EH (cell line): ENCODE results near the gene POM121.
A peak's percentile ranks its signal among the peaks of the same experiment; 100 is the strongest.
"Not testable (repeated sequence)": the region's sequence is repeated elsewhere in the genome, so short reads cannot be mapped to it uniquely, and the experiment has no call there.

Experiments used
- DNase-seq: peaks from one replicate; pipeline ENCODE4 v3.0.0-alpha.2; 2015; ENCODE audit warnings: low read depth

The POM121 gene

DNA sequence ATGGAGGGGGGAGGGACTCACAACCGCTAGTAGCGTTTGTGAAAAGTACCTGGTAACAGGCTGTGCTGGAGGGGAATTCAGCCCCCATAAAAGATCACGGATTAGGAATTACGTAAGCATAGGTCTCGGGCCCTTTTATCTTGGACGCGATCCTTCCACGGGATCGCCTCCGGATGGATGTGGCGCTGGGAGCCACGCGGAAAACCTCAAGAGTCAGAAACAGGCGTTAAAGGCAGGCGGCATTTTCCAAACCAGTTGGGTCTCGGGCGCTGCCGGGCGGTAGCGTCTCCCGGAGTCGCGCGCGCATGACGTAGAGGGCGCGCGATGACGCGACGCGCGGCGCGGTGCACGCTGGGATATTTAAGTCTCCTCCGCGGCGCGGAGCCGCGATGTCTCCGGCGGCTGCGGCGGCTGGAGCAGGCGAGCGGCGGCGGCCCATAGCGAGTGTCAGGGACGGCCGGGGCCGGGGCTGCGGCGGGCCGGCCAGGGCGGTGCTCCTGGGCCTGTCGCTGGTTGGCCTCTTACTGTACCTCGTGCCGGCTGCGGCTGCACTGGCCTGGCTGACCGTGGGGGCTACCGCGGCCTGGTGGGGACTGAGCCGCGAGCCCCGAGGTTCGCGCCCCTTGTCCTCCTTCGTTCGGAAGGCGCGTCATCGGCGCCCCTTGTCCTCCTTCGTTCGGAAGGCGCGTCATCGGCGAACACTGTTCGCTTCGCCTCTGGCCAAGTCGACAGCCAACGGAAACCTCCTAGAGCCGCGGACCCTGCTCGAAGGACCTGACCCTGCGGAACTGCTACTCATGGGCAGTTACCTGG is at the start of gene POM121:
Gene POM121, plus strand, starts transcription at position 363 of the 813 bp plus-strand sequence. Its CDS starts 27 bp downstream, at position 390.
- DNase-seq: peak; percentile 83

DNA sequence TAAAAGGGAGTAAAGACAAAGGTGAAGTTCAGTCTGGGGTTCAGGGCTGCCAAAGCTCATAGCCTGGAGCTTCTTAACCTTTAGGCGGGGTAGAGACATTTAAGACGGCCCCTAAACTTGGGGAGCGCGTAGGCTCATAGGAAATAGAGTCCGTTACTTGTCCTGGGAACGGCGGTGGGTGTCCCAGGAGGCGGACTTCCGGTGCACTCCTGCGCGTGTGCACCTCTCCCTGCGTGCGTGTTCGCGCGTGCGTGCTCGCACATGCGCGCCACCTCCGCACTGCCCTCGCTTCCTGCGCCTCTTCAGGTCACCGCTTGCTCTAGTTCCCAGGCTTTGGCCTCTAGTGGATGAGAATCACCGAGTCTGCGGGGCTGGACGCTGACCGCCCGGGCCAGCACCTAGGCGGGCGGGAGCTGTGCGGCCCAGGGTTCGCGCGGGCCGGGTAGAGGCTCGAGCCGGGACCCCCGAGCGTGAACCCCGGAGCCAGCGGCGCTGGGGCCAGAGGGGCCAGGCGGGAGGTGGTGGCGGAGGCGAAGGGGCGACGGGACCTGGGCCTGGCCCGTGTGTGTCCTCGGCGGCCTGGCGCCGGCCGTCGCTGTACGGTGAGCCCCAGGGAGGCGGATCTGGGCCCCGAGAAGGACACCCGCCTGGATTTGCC is 45.7 kb upstream of the POM121 start:
- peak; percentile 85 for DNase-seq

DNA sequence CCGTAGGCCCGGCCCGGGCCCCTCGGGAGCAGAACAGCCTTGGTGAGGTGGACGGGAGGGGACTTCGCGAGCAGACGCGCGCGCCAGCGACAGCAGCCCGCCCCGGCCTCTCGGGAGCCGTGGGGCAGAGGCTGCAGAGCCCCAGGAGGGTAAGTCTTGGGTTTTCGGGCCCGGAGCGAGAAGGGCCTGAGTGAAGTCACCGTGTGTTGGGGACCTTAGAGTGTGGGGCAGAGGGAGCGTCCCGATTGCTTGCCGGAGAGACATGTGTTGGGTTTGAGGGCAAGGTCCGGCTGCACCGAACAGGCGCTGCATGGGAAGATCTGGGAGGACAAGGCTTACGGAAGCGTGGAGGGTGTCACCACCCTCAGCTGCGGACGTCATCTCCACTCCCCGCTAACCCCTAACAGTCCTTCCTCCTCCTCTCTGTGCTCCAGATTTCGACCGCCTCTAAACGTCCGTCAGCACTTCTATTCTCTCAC is 45.1 kb upstream of the POM121 start:
- peak; percentile 76 for DNase-seq

DNA sequence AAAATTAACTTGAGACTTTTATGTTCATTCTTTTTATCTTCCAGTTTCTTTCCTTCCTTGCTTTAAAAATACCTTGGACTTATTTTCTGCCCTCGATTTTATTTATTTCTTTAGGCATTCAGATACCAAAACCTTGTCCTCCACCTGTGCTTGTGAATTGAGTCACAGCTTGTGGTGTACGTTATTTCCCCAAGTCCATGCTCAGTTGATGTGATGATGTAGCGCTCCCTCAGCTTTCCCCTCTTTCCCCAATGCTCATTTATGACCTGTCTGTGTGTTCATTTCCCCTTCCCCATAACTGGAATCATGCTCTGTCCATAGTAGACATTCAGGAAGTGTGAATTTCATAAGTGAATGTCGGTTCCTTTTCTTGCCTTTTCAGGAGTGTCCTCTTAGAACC is 33.1 kb upstream of the POM121 start:
- not testable (repeated sequence) for DNase-seq

DNA sequence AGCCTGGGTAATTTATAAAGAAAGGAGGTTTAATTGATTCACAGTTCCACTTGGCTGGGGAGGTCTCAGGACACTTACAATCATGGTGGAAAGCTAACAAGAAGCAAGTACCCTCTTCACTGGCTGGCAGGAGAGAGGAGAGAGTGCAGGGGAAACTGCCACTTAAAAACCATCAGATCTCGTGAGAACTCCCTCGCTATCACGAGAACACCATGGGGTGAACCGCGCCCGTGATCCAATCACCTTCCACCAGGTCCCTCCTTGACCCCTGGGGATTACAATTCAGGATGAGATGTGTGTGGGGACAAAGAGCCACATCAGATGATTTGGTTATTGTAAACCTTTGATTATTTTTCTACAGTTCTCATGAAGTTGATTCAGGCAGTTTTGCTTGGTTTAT is 20.2 kb upstream of the POM121 start:
- DNase-seq: not testable (repeated sequence)

DNA sequence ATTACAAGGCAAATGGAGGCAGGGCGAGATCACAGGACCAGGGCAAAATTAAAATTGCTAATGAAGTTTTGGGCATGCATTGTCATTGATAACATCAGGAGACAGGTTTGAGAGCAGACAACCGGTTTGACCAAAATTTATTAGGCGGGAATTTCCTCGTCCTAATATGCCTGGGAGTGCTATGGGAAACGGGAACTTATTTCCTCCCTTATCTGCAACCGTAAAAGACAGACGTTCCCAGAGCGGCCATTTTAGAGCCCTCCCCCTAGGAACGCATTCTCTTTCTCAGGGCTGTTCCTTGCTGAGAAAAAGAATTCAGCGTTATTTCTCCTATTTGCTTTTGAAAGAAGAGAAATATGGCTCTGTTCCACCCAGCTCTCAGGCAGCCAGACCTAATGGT is 16.5 kb upstream of the POM121 start:
- DNase-seq: not testable (repeated sequence)

DNA sequence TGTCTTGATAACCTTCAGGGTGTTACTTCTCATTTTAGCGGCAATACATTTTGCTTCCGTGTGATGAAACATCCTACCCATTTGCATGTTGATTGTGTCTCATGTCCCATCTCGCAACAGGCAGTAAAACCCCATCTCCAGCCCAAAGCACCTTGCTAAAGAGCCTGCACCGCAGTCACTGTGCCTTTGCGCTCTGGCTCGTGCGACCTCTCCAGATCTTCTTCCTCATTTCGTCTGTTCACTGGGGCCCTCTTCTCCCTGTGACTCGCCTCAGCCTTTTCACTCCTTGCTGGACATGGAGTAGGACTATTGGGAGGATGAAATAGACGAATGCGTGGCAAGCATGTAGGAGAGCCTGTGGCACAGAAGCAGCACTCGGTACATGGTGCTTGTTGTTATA is 13.5 kb upstream of the POM121 start:
- DNase-seq: not testable (repeated sequence)

DNA sequence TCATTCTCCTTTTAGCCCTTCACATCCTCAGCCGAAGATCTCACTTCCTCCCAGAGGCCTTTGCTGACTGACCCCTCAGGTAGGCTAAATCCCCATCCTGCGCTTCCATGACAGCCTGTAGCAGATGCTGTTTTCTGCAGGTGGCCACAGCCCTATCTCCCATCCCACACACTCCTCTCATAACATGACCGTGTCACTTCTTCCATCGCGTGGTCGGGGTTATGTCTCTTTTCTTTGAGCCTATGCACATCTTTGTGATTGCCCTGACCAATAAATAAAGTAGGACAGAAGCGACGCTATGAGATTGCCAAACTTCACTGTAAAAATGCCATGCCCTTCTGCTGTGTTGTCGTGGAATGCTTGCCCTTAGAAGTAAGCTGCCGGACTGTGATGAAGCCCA is 11.1 kb upstream of the POM121 start:
- DNase-seq: not testable (repeated sequence)

DNA sequence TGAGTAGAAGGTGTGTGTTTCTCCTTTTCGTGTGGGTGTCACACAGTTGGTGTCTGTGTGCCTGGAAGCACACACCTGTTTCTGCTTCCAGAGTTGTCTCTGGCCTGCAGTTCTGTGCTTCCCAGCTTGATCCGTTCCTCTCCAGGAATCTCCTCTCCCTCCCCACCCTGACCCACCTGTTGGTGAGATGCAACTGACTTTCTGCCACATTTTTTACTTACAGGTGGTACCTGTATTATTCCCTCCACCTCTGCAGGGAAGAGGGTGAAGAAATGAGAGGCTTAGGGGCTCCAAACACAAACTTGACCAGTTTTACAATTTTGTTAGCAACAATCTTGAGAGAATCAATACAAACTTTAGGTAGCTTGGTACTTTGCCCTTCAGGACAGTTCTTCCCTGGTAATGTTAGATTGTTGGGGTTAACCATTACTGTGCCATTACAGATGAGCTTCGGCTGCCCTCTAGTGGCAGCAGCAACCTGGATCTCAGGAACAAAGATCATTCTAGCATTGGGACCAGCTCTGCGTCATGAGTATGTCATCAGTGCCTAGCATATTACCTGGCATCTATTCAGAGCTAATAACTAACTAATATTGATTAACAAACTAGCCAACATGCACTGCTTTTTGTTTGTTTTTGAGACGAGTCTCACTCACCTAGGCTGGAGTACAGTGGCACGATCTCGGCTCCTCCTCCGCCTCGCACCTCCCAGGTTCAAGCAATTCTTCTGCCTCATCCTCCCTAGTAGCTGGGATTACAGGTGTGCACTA is 10.0 kb upstream of the POM121 start:
- DNase-seq: peak; percentile 65

DNA sequence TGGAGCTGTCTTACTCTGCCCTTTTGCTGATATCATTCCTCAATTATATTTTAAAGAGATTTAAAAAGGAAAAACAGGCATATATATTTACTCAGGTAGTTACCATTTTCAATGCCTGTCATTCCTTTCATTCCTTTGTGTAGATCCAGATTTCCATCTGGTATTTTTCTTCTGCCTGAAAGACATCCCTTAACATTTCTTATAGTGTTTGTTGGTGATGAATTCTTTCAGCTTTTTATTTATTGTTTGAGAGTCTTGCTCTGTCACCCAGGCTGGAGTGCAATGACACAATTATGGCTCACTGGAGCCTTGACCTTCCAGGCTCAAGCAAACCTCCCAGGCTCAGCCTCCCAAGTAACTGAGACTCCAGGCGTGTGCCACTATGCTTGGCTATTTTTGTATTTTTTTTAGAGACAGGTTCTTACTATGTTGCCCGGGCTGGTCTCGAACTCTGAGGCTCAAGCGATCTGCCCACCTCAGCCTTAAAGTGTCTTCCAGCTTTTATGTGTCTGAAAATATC is 5.6 kb upstream of the POM121 start:
- DNase-seq: peak; percentile 25

DNA sequence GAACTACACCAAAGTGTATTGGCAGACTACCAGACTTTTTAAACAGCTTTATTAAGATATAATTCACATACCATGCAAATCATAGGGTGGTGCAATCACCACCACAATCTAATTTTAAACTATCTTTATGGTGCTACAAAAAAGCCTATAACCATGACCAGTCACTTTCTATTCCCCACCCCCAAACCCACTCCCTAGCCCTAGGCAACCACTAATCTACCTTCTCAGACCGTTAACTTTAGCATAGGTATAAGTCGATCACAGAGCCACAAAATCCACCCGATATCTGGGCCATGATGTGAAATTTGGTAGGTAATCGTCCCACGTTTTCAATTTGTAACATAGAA is 536 bp upstream of the POM121 start:
- peak; percentile 29 for DNase-seq

DNA sequence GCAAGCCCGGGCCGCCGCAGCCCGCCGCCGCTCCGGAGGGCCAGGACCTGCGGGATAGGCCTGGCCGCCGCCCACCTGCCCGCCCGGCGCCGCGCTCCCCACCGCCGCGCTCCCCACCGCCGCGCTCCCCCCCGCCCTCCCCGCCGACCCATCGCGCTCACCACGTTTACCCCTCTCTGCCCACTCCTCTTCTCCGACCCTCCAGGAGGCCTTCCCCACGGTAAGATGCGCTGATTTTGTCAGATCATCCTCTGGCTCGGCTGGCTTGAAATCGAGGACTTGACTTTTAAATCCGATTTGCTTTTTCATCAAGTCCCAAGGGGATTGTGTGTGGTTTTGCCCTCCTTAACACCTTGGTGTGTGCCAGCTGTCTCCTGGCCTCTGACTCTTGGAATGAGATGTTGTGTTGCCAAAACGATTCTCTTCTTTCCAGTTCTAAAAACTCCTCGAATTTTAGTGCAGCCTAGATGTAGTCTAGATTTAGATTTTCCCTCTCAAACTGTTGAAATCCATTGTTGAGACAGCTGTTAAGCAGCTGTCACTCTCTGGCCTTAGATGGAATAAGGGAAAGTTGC is 738 bp downstream of the POM121 start:
- DNase-seq: no peak

DNA sequence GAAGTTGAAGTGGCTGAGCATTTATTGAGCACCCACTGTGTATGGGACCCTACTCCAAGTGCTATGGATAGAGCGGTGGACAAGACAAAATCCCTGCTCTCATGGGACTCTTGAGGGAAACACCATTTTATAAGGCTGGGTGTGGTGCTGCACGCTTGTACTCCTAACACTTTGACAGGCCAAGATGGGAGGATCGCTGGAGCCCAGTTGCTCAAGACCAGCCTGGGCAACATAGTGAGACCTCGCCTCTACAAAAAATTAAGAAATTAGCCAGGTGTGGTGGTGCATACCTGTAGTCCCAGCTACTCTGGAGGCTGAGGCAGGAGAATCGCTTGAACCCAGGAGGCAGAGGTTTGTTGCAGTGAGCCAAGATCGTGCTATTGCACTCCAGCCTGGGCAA is 2.9 kb downstream of the POM121 start:
- DNase-seq: not testable (repeated sequence)

DNA sequence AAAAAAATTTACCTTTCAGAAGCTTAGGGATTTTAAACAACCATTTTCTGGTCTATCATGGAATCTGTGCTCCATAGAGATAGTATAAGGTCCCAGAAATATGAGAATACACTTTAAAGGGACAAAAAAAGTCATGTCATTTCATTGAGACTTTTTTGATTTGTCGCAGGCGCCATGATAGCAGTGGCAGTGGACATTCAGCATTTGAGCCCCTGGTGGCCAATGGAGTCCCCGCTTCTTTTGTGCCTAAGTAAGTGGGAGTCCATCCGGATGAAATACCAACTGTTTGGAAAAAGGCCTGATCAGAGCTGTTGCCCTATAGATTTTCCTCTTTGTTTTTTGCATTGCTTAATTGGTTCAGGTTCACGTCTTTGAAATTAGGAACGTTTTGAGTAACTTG is 3.3 kb downstream of the POM121 start:
- not testable (repeated sequence) for DNase-seq

DNA sequence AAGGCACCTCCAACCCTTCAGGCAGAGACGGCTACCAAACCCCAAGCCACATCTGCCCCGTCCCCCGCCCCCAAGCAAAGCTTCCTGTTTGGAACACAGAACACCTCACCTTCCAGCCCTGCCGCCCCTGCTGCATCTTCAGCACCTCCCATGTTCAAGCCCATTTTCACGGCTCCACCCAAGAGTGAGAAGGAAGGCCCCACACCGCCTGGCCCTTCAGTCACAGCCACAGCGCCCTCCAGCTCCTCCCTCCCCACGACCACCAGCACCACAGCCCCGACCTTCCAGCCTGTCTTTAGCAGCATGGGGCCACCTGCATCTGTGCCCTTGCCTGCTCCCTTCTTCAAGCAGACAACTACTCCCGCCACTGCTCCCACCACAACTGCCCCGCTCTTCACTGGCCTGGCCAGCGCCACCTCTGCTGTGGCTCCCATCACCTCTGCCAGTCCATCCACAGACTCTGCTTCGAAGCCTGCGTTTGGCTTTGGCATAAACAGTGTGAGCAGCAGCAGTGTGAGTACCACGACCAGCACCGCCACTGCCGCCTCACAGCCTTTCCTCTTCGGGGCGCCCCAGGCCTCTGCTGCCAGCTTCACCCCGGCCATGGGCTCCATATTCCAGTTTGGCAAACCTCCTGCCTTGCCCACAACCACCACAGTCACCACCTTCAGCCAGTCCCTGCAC is 17.3 kb downstream of the POM121 start:
- not testable (repeated sequence) for DNase-seq

DNA sequence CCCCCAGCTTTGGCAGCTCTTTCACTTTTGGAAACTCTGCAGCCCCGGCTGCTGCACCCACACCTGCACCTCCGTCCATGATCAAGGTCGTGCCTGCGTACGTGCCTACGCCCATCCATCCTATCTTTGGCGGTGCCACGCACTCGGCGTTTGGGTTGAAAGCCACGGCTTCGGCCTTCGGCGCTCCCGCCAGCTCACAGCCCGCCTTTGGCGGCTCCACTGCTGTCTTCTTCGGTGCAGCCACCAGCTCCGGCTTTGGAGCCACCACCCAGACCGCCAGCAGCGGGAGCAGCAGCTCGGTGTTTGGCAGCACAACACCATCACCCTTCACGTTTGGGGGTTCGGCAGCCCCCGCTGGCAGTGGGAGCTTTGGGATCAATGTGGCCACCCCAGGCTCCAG is 18.1 kb downstream of the POM121 start:
- DNase-seq: not testable (repeated sequence)

DNA sequence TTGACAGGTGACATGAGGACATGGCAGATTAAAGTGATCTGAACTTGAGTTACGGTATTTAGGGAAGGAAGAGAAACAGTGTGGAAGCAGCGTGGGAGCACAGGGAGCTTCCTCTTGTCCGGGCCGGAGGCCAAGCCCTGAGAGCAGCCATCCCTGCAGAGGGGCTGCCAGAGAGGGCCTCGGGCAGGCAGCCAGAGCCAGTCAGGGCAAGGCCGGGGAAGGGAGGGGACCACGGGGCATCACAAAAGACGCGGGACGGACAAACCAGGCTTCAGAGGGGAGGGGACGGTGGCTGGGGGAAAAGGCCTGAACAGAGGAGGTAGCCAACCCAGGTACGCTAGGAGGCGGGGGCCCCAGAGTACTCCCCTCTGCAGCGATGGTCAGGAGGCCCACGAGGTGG is 20.0 kb downstream of the POM121 start:
- not testable (repeated sequence) for DNase-seq

DNA sequence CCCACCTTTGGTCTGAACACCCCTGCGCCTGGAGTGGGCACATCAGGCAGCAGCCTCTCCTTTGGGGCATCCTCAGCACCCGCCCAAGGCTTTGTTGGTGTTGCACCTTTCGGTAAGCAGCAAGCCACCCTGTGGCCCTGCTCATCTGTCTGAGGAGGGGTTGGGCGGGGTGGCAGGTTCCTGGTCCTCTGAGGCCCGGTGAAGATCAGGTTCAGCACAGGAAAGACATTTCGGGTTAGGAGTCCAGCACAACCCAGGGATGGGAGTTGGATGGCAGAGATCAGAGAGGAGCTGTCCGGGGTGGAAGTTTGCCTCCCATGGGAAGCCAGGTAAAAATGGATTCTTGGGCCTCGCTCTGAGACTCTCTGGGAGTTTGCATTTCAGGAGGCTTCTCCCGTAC is 20.7 kb downstream of the POM121 start:
- DNase-seq: not testable (repeated sequence)

DNA sequence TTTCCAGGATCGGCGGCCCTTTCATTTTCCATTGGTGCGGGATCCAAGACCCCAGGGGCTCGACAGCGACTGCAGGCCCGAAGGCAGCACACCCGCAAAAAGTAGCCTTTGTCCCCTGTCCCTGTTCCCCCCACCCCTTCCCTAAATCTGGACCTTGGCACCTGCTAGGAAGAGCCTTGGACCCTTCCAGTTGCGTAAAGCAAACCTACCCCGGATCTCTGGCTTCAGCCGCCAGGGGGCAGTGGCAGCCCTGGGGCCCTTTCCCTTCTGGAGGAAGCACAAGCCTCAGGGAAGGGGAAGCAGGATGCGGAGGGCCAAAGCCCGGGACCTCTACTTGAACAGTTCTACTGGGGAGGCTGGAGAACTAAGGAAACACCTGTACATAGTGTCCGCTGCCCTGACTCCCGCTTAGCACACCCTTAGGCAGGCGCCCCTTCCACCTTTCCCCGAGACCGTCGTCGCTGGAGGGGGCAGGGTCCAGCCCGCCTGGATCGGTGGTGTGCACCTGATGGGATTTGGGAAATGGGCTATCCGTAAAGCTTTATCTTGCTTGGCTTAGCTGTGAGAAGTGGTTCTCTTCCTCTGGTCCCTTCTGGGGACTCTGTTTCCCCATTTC is 21.3 kb downstream of the POM121 start:
- not testable (repeated sequence) for DNase-seq

DNA sequence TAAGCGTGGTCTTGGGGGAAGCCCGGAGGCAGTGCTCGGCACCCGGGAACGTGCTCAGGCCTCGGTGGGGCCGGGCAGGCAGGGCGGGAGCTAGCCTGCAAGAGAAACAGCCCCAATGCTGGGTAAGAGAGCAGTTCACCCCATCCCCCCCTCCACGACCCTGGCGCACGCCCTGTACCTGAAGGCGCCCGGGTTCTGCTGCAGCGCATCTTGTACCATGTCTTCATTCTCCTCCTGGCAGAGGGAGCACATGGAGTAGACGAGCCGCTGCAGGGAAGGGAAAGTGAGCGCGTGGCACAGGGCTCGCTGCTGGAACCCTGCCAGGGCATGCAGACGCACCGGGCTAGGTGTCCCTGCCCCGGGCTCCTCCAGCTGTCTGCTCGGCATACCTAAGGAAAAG is 23.8 kb downstream of the POM121 start:
- DNase-seq: not testable (repeated sequence)

DNA sequence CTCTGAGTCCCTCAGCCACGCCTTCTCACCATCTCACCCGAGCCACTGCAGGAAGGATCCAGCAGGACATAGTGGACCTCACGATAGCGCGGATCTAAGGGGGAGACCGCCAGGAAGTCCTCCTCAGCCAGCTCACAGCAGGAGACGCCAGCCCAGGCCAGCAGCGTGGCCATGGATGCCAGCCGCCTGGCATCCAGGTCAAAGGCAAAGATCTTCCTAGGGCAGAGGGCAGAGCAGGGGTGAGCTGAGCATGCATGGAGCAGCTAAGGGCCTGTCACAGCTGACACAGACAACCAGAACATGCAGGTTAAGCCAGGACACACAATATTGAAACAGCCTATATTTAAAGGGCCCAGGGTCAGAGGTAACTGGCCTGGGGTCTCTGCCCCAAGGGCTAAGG is 24.4 kb downstream of the POM121 start:
- DNase-seq: not testable (repeated sequence)
